ENCODE results near the gene PEAR1.

- TF ChIP-seq POLR2AphosphoS5 (IDR thresholded peaks at IDR 0.05; ENCODE audit: low read depth, low read length) (no peak), KDM1A (IDR thresholded peaks at IDR 0.05; ENCODE audit: borderline replicate concordance, low read length) (no peak), YY1 (IDR thresholded peaks at IDR 0.05; ENCODE audit: low read depth, low read length) (no peak)
- TF ChIP-seq, protein P1, sequence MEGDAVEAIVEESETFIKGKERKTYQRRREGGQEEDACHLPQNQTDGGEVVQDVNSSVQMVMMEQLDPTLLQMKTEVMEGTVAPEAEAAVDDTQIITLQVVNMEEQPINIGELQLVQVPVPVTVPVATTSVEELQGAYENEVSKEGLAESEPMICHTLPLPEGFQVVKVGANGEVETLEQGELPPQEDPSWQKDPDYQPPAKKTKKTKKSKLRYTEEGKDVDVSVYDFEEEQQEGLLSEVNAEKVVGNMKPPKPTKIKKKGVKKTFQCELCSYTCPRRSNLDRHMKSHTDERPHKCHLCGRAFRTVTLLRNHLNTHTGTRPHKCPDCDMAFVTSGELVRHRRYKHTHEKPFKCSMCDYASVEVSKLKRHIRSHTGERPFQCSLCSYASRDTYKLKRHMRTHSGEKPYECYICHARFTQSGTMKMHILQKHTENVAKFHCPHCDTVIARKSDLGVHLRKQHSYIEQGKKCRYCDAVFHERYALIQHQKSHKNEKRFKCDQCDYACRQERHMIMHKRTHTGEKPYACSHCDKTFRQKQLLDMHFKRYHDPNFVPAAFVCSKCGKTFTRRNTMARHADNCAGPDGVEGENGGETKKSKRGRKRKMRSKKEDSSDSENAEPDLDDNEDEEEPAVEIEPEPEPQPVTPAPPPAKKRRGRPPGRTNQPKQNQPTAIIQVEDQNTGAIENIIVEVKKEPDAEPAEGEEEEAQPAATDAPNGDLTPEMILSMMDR (IDR thresholded peaks at IDR 0.05; ENCODE audit: control extremely low read depth in 1 of 3, insufficient read depth in 1 of 3, low read depth in 1 of 3, low read length in 3 of 3), result peak; percentile 90 to 92 (median 92)
Observed at GRCh38 chr1:156927215-156928042, 33.9 kb downstream of the PEAR1 start.
